ENCODE data around the gene GPI. TPM values are rescaled to one million over a fixed set of nuclear protein-coding genes. Genes with fewer than 3 reads are reported as not detected.

The GPI gene
- total RNA-seq, 1 donor from 2014 or later, result 125 TPM

DNA sequence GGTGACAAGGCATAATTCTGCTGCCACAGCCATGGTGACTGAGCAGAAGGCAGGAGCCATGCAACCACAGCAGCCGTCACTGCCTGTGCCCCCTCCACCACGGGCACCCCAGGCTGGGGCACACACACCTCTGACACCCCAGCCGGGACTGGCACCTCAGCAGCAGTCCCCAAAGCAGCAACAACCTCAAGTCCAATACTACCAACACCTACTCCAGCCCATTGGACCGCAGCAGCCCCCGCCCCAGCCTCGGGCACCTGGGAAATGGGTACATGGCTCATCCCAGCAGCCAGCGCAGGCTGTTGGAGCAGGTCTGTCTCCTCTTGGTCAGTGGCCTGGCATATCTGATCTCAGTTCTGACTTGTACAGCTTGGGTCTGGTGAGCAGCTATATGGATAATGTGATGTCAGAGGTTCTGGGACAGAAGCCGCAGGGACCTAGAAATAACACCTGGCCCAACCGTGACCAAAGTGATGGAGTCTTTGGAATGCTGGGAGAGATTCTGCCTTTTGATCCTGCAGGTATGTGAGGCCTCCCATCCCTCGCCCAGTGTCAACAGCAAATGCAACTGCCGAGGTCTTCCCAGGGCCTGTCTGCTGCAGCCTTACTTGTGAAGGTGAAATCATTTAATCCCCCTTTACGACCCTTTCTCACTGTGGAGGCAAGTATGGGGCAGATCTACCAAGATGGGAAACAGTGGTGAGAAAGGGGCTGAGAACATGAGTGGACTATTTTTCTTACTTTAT lies 22.9 kb upstream of the GPI start:
- DNase-seq (ENCODE audit: low spot score), result no peak

DNA sequence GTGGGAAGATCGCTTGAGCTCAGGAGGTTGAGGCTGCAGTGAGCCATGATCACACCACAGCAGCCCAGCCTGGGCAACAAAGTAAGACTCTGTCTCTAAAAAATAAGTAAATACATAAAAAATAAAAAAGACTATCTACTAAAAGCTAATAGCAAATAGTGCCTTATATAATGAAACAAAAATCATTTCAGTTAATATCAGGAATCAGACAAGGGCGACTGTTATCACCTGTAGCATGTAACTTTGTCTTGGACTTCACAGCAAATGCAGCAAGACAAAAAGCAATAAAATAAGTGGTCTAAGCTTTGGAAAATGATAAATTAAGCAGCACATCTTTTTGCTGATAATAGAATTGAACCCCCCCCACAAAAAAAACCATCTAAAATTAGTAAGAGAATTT lies 21.2 kb upstream of the GPI start:
- no peak for DNase-seq (ENCODE audit: low spot score)

DNA sequence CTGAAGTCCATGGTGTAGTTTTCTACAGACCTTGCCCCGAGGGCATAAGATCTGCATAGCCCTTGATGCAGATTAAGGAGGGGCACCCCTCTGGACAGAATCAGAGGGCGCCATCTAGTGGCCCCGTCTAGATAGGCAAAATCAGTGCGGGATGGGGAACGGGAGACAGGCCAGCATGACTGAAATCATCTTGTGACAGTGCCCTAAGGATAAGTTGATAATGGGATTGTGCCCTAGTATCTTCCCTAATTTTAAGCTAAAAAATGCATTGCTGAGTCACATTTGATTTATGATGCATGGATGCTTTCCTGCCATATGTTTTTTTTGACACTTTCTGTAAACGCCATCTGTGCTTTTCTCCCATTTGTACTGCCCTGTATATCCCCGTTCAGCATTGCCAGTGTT lies 19.0 kb upstream of the GPI start:
- DNase-seq (ENCODE audit: low spot score), result peak; percentile 28

DNA sequence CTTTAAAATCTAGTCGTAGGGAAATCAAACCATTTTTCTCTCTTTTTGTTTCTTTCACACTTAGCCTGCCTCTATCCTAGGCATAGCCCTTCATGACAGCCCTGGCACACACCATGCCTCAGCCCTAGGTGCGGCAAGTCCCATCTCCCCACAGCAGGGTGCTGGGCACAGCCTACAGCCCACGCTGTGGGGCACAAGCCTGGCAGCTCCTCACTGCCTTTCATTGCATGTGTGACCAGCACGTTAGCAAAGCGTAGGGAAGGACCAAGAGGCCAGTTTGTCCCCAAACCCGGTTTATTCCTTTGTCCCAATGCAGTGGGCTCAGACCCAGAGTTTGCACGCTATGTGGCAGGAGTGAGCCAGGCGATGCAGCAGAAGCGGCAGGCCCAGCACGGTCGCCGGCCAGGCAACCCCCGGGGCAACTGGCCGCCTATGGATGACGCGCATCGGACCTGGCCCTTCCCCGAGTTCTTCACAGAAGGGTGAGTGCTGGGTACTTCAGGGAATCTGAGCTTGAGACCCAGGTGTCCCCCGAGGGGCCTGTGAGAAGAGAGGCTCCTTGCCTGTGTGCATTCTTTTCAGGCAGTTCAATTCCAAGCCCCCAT lies 17.3 kb upstream of the GPI start:
- DNase-seq (ENCODE audit: low spot score), result no peak

DNA sequence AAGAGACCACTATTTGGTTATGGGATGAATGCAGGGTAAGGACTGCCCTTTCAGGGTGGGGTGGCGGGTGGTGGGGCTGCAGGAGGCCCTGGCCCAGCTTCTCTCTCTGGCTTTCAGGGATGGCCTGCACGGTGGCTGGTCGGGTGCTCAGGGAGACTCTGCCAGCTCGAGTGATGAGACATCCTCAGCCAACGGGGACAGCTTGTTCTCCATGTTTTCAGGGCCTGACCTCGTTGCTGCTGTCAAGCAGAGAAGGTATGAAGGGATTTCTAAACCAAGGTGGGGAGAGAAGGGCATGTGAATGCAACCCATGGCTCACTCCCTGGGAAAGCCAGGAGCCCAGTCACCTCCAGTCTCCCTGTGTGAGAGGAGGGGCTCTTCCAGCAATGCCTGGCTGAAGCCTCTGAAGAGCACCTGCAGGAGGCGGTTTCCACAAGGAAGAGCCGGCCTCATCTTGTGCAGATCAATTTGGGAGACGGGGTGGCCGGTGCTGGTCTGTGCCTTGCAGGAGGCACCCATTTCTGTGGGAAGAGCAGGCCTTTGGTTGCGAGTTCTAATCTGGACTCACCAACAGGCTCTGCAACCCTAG lies 16.0 kb upstream of the GPI start:
- no peak for DNase-seq (ENCODE audit: low spot score)

DNA sequence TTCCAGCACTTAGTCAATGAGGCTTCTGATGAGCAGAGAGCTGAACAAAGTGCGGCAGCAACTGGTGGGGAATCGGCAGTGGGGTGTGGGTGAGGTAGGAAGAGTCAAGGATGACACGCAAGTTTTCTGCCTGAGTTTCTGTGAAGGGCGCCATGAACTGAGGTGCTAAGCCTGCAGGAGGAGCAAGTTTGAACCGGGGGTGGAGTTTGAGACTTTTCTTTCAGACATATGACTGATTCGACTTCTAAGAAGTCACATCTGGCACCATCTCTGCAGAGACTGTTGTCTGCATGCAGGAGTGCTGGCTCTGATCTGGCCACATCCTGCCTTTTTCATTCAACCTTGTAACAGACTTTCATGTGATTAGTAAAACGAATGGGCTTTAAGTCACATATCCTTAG lies 14.8 kb upstream of the GPI start:
- no peak for DNase-seq (ENCODE audit: low spot score)

DNA sequence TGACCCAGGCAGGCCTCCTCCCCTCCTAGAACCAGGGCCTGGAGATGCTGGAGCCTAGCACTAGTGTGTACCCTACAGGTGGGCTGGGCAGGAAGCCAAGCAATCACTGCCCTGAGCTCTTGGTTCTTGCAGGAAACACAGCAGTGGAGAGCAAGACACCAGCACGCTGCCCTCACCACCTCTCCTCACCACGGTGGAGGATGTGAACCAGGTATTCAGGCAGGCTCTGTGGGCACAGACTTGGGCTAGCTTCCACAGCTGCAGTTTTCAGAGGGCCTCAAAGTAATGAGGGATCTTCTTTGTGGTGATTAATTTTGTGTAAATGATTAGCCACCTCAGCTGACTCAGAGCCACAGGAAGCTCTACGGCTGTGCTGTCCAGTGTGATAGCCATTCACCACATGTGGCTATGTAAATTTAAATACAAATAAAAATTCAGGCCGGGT lies 13.6 kb upstream of the GPI start:
- DNase-seq (ENCODE audit: low spot score), result no peak

DNA sequence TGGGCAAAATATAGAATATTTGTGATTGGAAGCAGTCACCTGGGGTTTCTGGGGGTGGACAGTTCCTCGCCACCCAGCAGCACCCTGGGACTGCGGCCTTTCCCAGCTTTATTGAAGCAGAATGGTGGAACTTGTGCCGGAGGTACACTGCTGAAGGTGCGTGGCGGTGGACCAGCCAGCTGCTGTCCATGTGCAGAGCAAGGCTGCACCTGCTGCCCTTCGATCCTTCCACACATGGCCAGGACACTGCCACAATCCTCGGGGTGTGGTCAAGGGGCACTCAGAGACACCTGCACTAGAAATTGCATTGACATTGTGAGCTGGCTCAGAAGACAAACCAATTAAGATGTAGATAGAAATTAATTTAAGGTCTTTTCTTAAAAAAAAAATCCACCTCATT lies 11.4 kb upstream of the GPI start:
- DNase-seq (ENCODE audit: low spot score), result no peak

DNA sequence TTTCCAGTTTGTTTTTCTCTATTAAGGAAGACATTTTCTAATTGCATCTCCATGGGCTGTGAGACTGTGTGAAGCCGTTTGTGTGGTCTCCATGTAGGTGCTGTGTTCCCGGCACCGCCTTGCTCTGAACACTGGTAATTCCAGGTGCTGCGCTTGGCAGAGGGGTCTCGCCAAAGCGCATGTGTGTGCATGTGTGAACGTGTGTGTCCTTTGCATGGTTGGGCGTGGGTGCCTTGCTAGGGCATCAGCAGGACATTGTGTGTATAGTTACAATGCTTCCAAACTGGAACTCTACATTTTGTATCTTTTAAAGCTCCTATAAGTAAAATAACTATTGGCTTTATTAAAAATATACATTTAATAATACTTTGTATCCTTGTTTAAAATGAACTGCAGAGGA lies 9.8 kb upstream of the GPI start:
- no peak for DNase-seq (ENCODE audit: low spot score)

DNA sequence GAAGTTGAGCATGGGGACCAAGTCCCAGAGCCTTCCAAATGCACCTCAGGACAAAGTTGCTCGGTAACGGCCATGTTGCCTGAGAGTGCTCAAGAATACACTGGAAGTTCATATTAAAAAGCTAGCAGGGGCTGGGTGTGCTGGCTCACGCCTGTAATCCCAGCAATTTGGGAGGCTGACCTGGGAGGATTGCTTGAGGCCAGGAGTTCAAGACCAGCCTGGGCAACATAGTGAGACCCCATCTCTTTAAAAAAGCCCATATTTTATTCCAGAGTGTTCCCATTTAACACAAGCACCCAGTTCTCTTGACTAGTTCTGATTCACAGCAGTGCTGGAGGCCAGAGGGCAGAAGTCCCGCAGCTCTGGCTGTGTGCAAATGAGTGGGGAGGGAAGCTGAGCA lies 8.1 kb upstream of the GPI start:
- DNase-seq (ENCODE audit: low spot score), result no peak

DNA sequence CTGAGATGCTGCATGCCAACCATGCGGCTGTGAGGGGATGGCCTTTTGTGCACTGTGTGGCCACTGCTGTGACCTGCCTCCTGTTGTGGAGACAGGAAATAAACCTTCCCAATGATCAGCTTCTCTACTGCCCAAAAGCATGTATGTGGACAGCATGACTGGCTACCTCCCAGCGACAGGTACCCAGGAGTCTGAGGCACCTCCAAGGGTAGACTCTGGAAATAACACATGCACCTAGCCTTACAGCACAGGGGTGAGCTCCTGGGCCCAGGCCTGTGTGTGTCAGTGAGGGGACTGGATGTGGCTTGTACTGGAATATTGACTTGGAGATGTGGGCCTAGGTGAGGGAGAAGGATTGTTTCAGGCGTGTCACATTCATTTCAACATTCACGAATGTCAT lies 7.6 kb upstream of the GPI start:
- DNase-seq (ENCODE audit: low spot score), result no peak

DNA sequence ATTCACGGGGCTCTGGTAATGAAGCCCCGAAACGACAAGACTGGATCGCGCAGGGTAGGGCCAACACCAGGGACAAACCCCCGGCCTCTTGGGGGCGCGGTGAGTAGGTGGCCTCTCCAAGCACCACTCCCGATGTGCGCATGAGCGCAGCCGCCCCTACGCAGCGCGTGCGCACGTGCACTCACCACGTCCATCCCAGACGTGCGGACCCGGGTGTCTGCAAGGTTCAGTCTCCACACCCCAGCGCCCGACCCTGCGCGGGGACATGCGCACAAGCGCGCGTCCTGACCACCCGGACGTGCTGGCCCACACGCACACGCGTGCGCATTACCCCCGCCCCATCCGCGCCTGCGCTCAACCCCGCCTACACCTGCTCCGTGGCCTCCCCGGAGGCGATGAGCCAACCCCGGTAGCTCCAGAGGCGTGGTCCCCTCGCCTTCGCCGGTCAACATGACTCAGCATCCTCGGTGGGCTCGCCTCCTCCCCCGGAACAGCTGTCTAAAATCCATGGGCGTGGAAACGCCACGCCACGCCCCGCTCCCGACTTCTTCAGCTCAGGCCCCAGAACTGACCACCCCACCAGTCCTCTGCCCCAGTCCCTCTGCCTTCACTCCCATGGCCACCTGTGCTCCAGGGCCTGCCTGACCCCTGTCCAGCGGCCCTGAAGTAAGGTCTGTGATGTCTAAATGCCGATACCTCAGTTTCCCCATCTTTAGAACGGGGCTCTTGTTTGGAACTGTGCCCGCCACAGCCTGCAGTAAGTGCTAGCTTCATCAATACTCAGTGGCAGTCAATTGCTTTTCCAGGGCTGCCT lies 5.6 kb upstream of the GPI start:
- peak; percentile 98 for DNase-seq (ENCODE audit: low spot score)

DNA sequence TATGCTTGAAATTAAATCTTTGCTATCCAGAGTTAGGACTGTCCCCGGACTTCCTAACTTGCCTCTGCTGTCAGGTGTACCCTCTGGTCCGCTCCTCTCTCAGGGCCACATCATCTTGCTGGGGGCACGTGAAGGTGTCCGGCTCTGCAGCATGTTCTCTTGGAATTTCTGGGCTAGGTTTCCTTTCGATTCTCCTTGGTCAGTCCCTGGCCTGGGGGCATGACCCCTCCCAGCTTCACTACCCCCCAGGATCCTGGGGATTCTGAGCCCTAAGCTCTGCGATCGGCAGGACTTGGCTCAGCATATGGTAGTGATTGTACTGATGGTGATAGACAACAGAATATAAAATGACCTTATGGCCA lies 5.1 kb upstream of the GPI start:
- no peak for DNase-seq (ENCODE audit: low spot score)

DNA sequence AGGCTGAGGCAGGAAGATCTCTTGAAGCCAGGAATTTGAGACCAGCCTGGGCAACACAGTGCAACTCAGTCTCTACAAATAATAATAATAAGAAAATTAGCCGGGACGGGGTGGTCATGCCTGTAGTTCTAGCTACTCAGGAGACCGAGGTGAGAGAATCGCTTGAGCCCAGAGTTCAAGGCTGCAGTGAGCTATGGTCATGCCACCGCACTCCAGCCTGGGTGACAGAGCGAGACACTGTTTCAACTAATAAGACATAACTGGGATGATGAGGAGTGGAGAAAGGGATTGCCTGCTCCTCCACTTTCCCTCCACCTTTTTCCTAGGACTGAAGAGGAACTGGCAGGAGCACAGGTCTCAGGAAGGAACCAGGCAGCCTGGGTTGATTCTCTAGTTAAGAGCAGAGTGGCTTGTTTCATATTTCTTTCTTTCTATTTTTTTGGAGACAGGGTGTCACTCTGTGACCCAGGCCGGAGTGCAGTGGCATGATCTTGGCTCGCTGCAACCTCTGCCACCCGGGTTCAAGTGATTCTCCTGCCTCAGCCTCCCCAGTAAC lies 4.6 kb upstream of the GPI start:
- DNase-seq (ENCODE audit: low spot score), result no peak

DNA sequence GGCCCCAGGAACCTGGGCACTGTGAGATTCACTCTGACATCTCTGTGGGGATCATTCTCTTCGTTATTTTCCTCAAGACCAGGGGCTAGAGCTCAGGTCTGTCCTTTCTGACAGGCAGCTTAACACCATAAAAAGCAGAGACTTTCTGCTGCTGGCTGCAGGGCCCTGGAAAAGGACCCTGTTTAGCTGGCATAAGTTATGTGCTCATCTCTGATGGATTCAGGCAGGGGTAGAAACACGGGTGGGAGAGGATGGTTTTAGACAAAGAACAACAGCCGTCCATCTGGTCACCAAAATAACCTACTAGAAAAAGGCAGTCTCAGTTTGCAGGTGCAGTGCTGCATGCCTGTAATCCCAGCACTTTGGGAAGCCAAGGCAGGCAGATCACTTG lies 2.3 kb upstream of the GPI start:
- DNase-seq (ENCODE audit: low spot score), result no peak

DNA sequence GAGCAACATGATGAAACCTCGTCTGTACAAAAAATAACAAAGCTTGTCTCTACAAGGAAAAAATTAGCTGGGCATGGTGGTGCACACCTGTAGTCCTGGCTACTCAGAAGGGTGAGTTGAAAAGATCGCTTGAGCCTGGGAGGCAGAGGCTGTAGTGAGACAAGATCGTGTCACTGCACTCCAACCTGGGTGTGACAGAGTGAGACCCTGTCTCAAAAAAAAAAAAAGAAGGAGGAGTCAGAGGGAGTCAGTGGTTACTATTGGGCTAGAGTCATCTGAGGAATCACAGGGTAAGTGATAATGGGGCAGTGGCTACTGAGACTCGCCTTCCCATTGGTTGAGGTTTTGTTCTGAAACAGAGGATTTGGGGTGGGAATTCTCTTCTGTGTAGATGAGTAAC lies 1.9 kb upstream of the GPI start:
- no peak for DNase-seq (ENCODE audit: low spot score)

DNA sequence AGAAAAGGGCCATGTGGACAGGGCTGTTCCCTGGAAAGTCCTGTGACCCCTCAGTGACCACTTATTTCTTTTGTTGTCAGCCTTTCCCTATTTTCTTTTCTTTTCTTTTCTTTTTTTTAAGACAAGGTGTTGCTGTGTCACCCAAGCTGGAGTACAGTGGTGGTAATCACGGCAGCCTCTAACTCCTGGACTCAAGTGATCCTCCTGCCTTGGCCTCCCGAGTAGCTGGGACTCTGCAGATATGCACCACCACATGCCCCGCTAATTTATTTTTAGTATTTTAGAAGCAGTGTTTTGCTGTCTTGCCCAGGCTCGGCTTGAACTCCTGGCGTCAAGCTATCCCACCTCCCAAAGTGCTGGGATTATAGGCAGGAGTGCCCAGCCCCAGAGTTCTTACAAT lies 1.1 kb upstream of the GPI start:
- DNase-seq (ENCODE audit: low spot score), result no peak

DNA sequence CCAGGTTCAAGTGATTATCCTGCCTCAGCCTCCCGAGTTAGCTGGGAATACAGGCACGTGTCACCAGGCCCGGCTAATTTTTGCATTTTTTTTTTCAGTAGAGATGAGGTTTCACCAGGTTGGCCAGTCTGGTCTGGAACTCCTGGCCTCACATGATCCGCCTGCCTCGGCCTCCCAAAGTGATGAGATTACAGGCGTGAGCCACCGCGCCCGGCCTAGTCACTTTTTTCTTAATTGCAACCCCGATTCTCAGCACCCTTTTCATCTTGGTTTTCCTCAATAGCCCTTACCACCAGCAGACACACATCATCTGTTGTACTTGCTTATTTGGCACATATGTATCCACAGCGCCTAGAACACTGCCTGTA lies 550 bp upstream of the GPI start:
- no peak for DNase-seq (ENCODE audit: low spot score)

DNA sequence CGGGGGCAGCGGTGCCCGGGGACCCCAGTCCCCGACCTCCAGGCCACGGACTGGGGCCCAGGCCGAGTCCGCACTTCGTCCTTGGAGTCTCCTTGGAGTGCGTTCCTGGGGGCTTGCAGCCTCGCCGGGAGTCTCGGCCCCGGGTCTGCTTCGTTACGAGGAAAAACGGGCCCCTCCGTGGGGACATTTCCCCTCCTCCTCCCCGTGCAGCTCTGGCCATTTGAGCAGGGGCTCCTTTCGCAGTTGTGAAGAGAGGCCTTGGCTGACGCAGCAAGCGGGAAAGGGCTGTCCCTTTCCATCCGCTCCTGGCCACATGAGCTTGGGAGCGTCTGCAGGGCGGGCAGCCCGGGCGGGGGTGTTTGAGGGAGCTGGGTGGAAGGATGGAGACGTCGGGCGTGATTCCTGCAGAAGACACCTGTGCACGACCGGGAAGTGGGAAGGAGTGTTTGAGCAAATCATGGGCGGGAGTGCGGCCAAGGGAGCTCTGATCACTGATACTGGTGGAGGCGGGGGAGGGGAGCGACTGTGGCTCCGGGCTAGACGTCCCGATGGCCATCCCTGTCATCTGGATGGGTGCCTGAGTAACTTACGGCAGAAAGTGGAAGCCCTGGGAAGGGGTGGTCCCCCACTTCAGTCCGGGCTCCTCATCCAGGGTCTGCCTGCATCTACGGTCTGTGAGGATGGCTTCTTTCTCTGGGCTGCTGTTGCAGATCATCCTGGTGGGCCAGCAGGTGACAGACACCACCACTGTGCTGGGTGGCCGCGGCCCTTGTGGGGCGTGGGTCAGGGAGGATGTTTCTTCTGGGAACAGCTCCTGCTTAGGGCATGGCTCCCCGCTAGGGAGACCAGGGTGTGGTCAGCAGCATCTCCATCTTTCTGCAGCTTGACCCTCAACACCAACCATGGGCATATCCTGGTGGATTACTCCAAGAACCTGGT lies 736 bp downstream of the GPI start:
- peak; percentile 52 for DNase-seq (ENCODE audit: low spot score)

DNA sequence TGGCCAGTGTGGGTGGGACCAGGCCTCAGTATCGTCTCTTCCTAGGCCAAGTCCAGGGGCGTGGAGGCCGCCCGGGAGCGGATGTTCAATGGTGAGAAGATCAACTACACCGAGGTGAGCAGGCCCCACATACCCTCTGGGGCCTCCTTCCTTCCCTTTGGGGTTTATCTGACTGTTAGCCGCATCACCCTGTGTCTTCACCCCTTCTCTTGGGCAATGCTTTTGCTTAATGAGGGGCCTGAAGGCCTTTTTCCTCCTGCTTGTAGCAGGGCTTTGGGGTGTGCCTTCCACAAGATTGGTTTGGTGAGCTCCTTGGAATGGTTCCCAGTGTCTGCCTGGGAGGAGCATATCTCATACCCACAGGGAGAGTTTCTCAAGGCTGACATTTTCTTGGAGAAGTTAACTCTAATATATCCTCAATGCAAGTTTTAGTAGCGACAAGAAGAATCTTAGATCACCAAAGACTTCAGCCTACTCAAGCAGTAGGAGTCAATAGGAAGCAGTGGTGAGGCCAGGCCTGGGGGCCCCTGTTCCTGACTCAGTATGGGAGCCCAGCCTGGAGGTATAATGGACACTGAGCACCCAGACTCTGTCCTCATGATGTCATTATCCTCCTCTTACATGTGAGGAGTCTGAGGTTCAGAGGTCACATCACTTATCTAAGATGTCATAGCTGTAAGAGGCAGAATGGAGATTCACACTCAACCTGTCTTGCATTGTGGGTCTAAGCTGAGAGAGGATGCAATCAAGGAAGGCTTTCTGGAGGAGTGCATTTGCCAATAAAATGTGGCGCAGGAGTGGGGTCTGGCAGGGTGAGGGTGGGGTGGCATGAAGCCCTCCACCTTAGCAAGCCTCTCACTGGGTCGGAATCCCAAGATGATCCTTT lies 2.0 kb downstream of the GPI start:
- DNase-seq (ENCODE audit: low spot score), result peak; percentile 94

Measured in umbilical cord (tissue), 2 donors.